Pulmonary artery endothelial cell (primary cell): ENCODE results near the gene PIGZ. TPM values are rescaled to one million over a fixed set of nuclear protein-coding genes. Genes with fewer than 3 reads are reported as not detected.

ENCODE experiments used
- DNase-seq: peaks from one replicate; pipeline ENCODE4 v3.0.0-alpha.2; 2011; ENCODE audit warnings: low read depth, low spot score
- total RNA-seq: library from RNA; depleted of rRNA; stranded (reverse); fragments of >200 nt; gene quantifications from 2 replicates; pipeline ENCODE4 v1.2.3, GENCODE V29; 2014

Gene PIGZ
- total RNA-seq, 1 donor from 2014 or later = 3.8 TPM

GRCh38 chr3:196916221-196916620 lies 52.4 kb downstream of the PIGZ start:
- DNase-seq = no peak

GRCh38 chr3:196915375-196915774 lies 53.3 kb downstream of the PIGZ start:
- DNase-seq = no peak

- no peak for DNase-seq
Measured at GRCh38 chr3:196914866-196915265, 53.8 kb downstream of the PIGZ start.

GRCh38 chr3:196903740-196904139 lies 64.9 kb downstream of the PIGZ start:
- no peak for DNase-seq

GRCh38 chr3:196902296-196902695 lies 66.3 kb downstream of the PIGZ start:
- DNase-seq = no peak

GRCh38 chr3:196901768-196902167 lies 66.9 kb downstream of the PIGZ start:
- DNase-seq = no peak

Other genes starting within 250 kb of the PIGZ start
- 47.8 and 70.9 TPM in 2 replicates for gene PAK2, start 229.0 kb downstream of the PIGZ start, total RNA-seq
- gene SENP5, start 100.9 kb downstream of the PIGZ start, total RNA-seq = 44.5 and 51.4 TPM in 2 replicates
- 70.6 and 85.5 TPM in 2 replicates for gene NCBP2, start 26.3 kb downstream of the PIGZ start, total RNA-seq
- 5.0 and 9.3 TPM in 2 replicates for gene MELTF, start 61.0 kb upstream of the PIGZ start, total RNA-seq